Daoy (cell line): Measurements from ENCODE around the gene SH3TC1. TPM values are rescaled to one million over a fixed set of nuclear protein-coding genes. Genes with fewer than 3 reads are reported as not detected.

Experiments
- DNase-seq: peaks from one replicate; pipeline ENCODE4 v3.0.0-alpha.2; 2015; ENCODE audit warnings: low read depth
- total RNA-seq: library from RNA; depleted of rRNA; stranded (reverse); fragments of >200 nt; shearing (Covaris generic); gene quantifications from 2 replicates; pipeline ENCODE4 v1.2.3, GENCODE V29; 2014

The SH3TC1 gene
- total RNA-seq, 1 experiment from 2014 or later: 10.1 TPM

DNA sequence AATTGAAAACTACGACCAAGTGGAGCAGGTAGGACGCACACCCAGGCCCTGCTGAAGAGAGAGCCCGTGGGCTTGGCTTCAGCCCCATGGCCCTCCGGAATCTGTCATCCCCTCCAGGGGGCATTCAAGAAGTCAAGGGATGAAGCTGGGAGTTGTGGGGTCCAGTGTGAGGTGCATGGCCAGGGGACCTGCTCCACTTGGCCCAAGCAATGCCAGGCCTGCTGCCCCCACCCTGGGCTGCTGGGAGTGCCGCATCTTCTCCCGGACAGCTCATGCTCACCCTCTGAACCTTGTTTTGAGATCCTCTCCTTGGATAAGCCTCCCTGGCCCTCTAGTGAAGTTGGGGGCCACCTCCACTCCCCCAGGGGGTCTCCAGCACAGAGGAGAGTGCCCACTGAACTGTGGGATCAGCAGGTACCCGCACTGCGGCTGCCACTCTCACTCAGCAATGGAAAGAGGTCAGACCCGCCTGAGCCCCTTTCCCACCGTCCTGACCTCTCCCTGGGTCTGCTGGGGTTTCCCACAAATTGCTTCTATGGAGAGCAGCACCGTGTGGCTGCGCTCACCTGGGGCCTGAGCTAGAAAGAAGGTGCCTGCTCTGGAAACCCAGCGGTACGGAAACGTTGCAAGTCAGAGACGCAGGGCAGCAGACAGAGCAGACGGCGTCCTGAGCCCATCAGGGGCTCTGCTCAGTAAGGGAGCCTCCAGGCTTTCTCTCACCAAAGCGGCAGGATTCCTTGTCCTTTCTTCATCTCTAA, 35.5 kb upstream of the SH3TC1 start:
- DNase-seq: no peak

- no peak for DNase-seq
Observed at GRCh38 chr4:8164194-8164565, 34.9 kb upstream of the SH3TC1 start.

DNA sequence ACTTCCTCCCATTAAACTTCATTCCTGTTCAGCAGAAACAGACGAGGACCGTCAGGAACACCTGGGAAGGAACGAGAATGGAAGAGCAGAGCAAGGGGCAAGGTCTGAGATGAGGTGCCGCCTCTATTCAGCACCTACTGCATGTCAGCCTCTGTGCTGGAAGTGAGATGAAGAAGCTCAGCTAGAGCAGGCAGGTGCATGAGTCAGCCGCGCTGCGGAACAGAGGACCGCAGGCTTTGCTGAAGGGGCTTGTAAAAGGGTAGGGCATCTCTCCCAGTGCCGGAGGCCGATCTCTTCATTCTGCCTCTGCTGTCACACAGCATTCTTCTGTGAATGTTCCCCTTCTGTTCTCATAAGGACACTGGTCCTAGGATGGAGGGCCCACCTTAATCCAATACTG, 34.4 kb upstream of the SH3TC1 start:
- DNase-seq: no peak

- no peak for DNase-seq
Observed at GRCh38 chr4:8165374-8165896, 33.7 kb upstream of the SH3TC1 start.

DNA sequence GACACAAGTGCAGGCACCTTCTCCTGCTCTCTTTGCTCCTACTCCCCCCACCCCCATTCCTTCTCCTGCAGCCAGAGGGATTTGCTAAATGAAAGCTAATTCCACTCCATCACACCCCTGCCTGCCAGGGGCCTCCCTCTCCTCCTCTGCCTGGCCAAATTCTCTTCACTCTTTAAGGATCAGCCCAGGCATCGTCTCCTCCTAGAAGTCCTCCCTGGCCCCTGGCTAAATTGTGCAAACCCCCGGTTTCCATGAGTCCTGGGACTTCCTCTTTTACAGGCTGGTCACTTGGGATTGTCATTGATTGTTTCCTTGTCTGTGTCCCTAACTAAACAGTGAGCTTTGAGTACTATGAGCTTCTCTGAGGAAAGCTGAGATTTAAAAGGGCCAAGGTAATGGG, 31.8 kb upstream of the SH3TC1 start:
- no peak for DNase-seq

DNA sequence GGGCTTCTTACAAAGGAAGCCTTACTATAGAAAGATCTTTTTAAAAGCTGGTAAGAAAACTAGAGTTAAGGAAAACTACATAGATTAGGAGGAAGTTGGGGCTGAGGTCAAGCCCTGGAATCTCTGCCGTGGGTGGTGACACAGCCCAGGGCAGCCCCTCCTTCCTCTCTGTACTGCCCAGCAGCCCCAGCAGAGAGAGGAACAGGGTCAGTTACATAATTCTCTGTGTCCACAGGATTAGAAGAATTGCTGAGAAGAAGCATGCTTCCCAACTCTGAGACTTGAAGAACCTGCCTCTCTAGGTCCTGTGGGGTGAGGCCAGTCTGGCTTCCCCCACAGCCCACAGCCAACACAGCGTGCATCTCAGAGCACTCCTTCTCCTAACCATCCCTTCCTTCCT, 31.3 kb upstream of the SH3TC1 start:
- no peak for DNase-seq

GRCh38 chr4:8168232-8168631, 30.9 kb upstream of the SH3TC1 start:
- DNase-seq: no peak

DNA sequence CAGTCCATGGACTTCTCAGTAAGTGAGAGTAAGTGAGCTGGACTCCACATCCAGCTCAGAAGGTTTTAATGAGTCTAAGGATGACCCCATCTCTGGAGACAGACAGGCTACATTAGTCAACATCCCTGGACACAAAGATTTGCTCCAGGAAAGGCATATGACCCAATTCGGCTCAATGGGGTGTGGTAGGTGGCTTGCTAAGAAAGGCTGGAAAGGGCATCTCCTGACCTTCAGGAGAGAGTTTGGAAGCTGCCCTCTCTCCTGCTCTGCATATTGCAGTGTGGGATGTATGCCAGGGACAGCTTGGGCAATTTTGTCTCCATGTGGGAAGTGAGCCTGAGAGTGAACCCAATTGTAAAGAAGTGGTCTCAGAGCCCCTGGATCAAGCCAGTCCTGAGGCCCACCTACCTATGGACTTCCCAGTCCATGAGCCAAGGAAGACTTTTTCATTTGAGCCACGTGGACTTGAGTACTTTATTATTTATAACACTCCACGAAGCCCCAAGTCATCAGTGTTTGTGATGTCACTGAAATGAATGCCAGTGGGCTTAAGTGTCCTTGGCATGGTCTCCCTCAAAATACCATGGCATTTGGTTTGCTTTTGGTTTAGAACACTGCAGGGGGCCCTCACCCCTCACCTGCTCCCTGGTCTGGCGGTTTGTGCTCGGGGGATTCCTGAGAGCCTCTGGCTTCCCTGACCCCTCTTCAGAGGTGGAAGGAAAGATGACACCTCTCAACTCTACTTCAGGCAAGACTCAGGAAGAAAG, 30.1 kb upstream of the SH3TC1 start:
- no peak for DNase-seq

DNA sequence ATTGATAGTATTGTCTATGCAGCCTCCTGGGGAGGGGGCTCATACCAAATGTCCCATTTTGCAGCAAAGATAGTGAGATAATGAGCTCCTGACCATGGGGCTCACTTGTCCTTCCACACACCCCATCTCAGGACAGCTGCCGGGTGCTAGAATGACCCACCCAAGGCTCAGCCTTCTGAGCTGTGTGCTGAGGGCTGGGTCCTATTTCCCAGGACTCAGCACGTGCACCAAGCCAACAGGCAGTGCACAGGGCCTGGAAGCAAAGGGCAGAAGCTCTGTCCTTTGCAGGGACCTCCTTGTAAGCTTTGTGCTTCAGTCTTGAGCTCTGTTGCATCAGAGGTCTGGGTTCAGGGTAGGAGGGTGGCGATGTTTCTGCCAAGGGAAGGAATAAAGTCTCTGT, 29.3 kb upstream of the SH3TC1 start:
- DNase-seq: no peak

DNA sequence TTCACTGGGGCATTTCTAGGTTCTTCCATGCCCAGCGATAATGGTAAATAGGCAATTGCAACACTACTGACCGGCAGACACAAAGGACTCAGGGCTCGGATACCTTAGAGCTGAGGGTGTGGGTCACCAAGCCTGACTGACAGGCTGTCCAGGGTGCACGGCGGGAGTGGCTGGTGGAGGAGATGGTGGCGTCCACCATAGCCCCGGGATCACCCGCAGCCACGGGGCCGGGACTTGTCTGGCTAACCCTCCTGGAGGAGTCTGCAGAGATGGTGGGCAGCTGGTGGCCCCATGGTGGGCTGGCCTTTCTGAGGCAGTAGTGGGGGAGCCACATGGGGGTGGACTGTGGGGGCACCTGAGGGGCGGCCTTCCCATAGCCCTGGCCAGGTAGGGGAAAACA, 28.7 kb upstream of the SH3TC1 start:
- DNase-seq: no peak

DNA sequence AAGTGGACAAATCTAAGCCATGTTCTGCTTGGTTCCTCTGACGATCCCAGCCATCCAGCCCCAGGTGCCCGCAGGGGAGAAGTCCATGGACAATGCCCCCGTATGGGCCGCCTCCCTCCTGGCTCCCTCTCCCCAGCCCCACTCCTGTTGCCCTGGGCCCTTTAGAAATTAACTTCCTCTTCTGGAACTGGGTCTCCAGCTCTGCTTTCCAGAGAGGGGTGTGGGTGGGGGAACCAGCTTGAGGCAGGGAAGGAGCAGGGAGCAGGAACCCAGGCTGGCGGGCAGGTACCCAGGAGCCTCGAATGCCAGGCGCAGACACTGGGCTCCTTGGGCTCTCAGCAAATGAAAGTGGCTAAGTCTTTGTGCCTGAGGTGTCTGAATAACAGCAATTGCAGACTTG, 27.8 kb upstream of the SH3TC1 start:
- DNase-seq: no peak

DNA sequence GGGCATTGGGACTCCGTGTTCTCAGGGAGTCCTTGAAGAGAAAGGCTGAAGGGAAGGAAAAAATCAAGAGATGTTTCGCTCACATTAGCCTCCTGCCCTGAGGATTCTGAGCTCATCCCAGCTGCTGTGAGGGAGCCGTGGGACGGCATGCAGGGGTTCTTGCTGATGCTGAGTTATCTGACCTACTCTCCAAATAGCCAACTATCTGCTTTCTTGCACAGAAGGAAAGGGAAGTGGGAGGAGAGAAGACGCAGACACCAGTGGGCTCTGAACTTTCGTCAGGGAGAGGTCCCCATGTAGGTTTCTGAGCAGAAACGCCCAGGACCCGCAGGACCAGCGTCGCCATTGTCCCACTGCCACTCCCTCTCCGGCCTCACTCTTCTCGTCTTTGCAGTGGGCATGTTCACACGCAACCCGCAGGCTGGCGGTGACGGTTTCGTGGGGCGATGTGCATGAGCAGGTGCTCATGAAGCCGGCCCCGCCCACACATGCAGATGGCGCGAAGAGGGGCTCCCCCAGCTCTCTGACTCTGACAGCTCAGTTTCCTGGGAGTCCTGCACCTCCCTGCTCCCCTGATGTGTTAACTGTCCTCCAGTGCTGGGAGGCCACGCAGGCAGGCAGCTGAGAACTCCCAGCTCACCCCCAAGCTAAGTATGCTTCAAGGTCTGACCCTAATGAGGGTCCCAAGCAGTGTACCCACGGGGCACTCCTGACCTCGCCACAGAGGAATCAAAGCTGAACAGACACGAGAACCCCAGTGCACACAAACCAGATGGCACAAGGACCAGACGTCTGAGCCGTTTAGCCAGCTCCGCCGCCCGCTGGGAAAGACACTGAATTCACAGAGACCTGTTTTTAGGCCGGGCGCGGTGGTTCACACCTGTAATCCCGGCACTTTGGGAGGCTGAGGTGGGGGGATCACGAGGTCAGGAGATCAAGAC, 26.8 kb upstream of the SH3TC1 start:
- no peak for DNase-seq

DNA sequence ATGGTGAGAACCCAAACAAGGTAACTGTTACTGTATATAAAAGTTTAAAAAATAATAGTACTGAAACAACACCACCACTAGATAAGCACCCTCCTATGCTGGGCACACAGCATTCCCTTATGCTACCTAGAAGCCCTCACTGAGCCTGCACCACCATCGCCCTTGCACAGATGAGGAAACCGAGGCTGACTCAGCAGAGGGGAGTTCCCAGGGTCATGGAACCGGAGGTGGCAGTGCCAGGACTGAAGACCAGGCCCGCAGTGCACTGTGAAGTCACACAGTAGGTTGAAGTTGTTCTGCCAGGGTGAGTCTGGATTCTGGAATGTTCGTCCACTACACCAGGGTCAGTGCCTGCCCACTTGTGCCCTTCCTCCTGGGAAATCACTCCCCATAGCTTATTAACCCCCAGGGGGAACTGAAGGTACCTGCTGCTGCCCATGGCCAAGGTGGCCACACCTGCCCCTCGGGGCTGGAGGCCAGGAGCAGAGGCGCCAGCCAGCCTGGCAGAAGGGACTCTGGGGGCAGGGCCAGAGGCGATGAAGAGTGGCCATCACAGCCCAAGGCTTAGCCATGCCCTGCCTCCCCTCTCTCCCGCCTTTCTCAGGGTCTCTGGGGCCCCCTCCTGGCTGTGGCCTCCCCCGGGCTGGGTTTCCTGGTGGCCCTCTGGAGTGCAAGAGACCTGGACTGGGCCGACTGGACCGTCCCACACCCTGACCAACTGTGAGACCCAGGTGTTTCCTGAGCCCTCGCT, 25.4 kb upstream of the SH3TC1 start:
- no peak for DNase-seq

DNA sequence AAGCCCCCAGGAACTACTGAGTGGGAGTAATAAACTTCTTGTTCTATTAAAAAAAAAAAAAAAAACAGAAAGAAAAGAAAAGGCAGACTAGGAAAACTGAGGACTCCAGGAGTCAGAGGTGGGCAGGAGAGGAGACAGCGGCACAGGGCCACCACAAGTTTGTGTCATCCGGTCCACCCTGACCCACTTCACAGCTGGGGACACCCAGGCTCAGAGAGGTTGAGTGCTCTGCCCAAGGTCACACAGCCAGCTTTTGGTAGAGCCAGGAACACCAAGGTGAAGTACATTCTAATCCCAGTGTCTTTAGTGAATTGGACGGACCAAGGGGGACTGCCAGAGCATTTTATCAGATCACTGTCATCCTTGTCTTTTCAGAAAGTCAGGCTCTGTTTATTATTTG, 24.1 kb upstream of the SH3TC1 start:
- DNase-seq: no peak

DNA sequence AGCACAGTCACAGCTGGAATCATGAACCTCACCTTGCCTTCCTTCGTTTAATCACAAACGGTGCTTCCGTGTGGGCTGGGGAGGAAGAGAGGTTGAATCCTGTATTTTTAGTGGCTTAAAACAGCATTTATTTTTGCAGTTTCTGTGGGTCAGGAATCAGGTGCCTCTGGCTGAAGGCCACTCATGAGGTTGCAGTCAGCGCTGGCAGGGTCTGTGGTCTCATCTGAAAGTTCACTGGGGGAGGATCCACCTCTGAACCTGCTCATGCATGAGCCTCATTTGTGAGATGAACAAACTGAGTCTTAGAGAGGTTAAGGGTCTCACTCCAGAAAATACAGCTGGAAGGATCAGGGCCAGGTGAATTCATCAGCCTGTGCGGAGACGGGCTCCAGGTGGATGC, 23.4 kb upstream of the SH3TC1 start:
- no peak for DNase-seq

DNA sequence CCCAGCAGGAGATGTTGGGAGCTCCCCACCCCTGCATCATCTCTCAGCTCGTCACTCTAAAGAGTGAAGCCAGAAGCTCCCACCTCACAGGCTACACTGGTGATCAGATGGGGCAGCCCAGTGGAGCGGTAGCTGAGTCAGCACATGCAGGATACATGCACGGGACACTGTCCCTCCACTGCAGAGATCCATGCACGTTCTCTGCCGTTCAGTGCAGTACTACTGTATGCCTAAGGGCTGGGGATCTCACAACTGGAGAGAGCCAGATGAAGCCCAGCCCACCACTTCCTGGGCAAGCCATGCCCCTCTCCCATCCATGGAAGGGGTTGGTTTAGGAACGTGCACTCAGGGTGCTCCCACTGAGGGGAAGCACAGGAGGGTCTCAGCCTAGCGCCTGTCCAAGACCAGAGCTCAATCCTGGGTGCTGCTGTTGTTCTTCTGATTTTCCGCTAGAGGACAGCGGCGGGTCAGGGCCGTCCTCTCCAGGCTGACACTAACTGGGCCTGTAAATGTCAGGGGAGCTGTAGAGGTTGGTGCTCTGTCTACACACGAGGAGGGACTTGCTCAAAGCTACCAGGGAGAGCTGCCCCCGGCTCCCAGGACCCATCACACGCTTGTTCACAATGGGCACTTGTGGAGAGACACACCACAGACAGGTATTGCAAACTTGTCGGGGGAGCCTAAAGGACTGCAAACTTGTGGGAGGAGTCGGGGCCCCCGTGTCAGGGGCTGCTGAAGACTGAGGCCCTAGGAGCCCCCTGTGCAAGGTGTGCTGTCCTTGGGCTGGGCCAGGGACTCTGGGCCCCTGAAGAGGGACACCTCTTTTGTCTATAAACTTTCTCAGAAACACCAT, 22.3 kb upstream of the SH3TC1 start:
- peak; percentile 61 for DNase-seq

DNA sequence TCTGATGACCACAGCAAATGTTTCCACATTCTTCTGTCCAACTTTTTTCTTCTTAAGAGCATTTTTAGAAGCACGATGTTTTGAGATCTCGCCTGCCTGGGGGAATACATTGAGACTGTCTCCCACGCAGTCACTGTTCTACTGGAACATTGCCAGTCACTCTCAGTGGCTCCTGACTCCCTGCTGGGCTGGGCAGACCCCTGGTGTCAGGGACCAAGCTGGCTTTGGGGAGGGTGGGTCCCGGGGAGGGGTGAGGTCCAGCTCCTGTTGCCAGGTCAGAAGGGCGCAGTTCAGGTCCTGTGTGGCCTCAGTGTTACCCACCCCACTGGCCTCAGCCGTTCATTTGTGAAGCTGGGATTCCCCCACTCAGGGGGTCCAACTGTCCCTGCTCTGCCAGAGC, 21.5 kb upstream of the SH3TC1 start:
- DNase-seq: no peak

DNA sequence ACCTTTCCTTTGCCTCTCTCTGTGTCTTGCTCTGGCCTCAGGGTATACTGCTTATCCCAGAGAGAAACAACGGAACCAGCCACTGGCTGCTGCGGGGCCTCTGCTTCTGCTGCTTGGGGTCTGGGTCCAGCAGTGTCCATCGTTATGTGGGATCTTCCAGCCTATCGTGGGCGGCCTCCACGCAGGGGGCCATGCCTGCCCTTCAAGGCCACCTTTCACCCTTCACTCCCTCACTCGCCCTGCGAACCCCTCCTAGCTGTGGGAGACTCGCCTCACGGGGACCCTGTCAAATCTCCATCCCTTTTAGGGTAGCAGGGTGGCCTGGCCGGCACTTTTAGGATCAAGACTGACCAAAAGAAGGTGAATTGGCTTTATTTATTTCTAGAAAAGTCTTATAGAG, 21.1 kb upstream of the SH3TC1 start:
- DNase-seq: no peak

GRCh38 chr4:8179074-8179473, 20.0 kb upstream of the SH3TC1 start:
- no peak for DNase-seq

DNA sequence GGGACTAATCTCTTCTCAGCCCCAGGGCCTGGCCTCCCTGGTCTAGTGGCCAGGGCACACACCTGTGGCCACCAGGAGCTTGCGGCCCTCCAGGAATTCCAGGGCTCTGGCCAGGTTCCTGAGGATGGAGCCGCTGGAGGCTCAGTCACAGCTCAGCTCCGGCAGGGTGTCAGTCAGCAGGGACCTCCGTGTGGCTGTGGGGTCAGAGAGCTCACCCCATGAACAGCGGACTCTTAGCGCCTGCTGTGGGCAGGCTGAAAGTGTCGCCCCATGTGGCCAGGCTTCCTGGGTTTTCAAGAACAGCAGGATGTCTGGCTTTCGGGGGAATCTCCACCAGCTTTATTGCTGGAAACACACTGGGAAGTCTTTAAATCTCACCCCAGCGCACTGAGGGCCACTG, 19.3 kb upstream of the SH3TC1 start:
- no peak for DNase-seq
